Measurements from ENCODE around the gene FKBP1A. TPM values are rescaled to one million over a fixed set of nuclear protein-coding genes. Genes with fewer than 3 reads are reported as not detected.

Gene FKBP1A
- total RNA-seq, 4 donors from 2014 or later, result 99.5 to 253 (median 206) TPM

DNA sequence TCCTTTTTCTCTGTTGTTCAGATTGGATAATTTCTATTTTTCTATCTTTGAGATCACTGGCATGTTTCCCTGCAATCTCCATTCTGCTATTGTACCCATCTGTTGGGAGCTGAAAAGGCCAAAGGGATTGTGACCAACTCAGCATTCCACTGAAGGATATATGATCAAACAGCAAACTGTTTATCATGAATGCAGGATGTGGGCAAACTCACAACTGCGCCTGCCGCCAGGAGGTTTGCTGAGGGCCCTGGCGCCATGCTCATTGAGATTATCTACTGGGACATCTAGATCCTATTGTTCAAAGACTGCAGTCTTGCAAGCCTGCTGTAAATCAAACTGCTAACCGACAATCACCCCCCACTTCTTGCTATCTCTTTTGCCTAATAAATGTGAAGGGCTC is 3.8 kb upstream of the FKBP1A start:
- no peaks in the 10 kb centered on the region for H3K27me3 ChIP-seq
- H3K36me3 ChIP-seq, result no peaks in the 10 kb centered on the region
- DNase-seq, result no peak
- no peak overlapping the region for H3K4me3 ChIP-seq
- peaks cover 0 to 4% of the 10 kb centered on the region in 2 donors for H3K4me1 ChIP-seq
- TF ChIP-seq POLR2A (IDR thresholded peaks at IDR 0.05), result no peak
- TF ChIP-seq, protein P1, sequence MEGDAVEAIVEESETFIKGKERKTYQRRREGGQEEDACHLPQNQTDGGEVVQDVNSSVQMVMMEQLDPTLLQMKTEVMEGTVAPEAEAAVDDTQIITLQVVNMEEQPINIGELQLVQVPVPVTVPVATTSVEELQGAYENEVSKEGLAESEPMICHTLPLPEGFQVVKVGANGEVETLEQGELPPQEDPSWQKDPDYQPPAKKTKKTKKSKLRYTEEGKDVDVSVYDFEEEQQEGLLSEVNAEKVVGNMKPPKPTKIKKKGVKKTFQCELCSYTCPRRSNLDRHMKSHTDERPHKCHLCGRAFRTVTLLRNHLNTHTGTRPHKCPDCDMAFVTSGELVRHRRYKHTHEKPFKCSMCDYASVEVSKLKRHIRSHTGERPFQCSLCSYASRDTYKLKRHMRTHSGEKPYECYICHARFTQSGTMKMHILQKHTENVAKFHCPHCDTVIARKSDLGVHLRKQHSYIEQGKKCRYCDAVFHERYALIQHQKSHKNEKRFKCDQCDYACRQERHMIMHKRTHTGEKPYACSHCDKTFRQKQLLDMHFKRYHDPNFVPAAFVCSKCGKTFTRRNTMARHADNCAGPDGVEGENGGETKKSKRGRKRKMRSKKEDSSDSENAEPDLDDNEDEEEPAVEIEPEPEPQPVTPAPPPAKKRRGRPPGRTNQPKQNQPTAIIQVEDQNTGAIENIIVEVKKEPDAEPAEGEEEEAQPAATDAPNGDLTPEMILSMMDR (IDR thresholded peaks at IDR 0.05), result no peak
- H3K27ac ChIP-seq, result no peak overlapping the region
- no peaks in the 10 kb centered on the region for H3K9me3 ChIP-seq
- intact Hi-C loops (cut with DNase I; ENCODE audit: low total_unique reads), result no loop called here

GRCh38 chr20:1396264-1396663 is 3.4 kb upstream of the FKBP1A start:
- no peaks in the 10 kb centered on the region for H3K27me3 ChIP-seq
- intact Hi-C loops (cut with DNase I; ENCODE audit: low total_unique reads), result no loop called here
- H3K36me3 ChIP-seq, result no peaks in the 10 kb centered on the region
- no peaks in the 10 kb centered on the region for H3K9me3 ChIP-seq
- no peak overlapping the region for H3K4me3 ChIP-seq
- H3K4me1 ChIP-seq, result peaks cover 0 to 8% of the 10 kb centered on the region in 2 donors
- TF ChIP-seq POLR2A (IDR thresholded peaks at IDR 0.05), result no peak
- TF ChIP-seq, protein P1 (IDR thresholded peaks at IDR 0.05), result no peak
- DNase-seq, result no peak
- no peak overlapping the region for H3K27ac ChIP-seq

DNA sequence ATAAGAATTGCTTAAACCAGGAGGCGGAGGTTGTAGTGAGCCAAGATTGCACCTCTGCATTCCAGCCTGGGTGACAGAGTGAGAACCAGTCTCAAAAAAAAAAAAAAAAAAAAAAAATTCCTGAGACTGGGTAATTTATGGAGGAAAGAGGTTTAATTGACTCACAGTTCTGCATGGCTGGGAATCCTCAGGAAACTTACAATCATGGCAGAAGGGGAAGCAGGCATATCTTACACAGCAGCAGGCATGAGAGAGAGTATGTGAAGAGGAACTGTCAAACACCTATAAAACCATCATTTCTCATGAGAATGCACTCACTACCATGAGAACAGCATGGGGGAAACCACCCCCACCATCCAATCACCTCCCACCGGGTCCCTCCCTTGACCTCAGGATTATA is 1.8 kb upstream of the FKBP1A start:
- H3K27me3 ChIP-seq, result no peaks in the 10 kb centered on the region
- no peak for TF ChIP-seq POLR2A (IDR thresholded peaks at IDR 0.05)
- TF ChIP-seq, protein P1 (IDR thresholded peaks at IDR 0.05), result no peak
- no peak overlapping the region for H3K4me3 ChIP-seq
- H3K36me3 ChIP-seq, result no peaks in the 10 kb centered on the region
- no peaks in the 10 kb centered on the region for H3K9me3 ChIP-seq
- no peak for DNase-seq
- intact Hi-C loops (cut with DNase I; ENCODE audit: low total_unique reads), result loop anchor here (5.0 kb wide), 1 partner anchor 72 kb away; no protein-coding TSS in a partner anchor
- no peak overlapping the region for H3K27ac ChIP-seq
- H3K4me1 ChIP-seq, result peaks cover 5 to 19% of the 10 kb centered on the region in 2 donors

DNA sequence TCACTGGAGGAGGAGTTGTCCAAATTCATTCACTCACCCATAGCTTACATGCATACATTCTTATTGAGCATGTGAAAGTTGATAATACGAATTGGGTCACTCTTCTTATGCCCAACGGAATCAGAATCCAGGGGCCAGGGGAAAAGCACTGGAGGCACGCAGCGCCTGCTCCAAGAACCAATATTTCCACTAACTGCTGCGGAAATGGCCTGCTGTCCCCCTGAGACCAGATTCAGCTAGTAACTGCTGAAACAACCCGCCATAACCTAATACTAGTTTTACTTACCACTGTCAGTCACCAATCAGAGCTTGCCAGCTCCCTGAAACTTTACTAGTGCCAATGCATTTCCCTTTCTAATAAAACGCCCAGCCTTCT is 641 bp upstream of the FKBP1A start:
- TF ChIP-seq, protein P1 (IDR thresholded peaks at IDR 0.05), result no peak
- TF ChIP-seq POLR2A (IDR thresholded peaks at IDR 0.05), result no peak
- no peak for DNase-seq
- peaks cover 5 to 29% of the 10 kb centered on the region in 2 donors for H3K4me1 ChIP-seq

DNA sequence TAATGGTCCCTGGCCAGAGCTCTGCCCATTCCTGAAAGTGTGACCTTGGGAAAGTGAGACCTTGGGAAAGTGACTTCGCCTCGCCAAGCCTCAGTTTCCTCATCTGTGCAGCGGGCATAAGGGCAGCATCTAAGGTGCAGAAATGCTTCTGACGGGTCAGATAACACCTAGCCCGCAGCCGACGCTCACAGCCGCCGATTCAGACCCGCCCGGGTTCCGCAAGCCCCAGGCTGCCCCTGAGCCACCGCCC is 486 bp downstream of the FKBP1A start:
- Histone ChIP-seq H3K4me3 (peak overlapping the region; percentile 59 to 90), H3K36me3 (no peaks in the 10 kb centered on the region), H3K27ac (peak overlapping the region; percentile 88), H3K4me1 (peaks cover 5 to 29% of the 10 kb centered on the region in 2 donors), H3K27me3 (no peaks in the 10 kb centered on the region), H3K9me3 (no peaks in the 10 kb centered on the region)
- DNase-seq, result no peak
- TF ChIP-seq, protein P1 (IDR thresholded peaks at IDR 0.05), result no peak
- TF ChIP-seq POLR2A (IDR thresholded peaks at IDR 0.05), result no peak
- intact Hi-C loops (cut with DNase I; ENCODE audit: low total_unique reads), result loop anchor here (5.0 kb wide), 1 partner anchor 70 kb away; no protein-coding TSS in a partner anchor

More for the DNA sequence above, 641 bp upstream of the FKBP1A start:
- Histone ChIP-seq H3K4me3 (peak overlapping the region; percentile 59 to 90), H3K36me3 (no peaks in the 10 kb centered on the region), H3K27me3 (no peaks in the 10 kb centered on the region), H3K9me3 (no peaks in the 10 kb centered on the region), H3K27ac (peak overlapping the region; percentile 88)
- intact Hi-C loops (cut with DNase I; ENCODE audit: low total_unique reads), result loop anchor here (5.0 kb wide), 1 partner anchor 71 kb away; no protein-coding TSS in a partner anchor
